ENCODE results near the gene BSG.

DNA sequence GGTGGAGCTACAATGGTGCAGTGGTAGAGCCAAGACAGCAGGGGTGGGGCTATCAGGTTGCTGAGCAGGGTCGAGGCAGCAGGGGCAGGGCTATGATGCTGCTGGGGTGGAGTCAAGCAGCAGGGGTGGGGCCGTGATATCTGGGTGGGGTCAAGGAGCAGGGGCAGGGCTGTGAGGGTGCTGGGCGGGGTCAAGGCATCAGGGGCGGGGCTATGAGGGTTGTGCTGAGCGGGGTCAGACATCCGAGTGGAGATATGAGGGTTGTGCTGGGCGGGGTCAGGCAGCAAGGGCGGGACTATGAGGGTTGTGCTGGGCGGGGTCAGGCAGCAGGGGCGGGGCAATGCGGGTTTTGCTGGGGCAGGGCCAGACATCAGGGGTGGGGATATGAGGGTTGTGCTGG is 32.0 kb downstream of the BSG start:
- TF ChIP-seq CTCF (IDR thresholded peaks at IDR 0.05) (no peak), EZH2 (IDR thresholded peaks at IDR 0.05) (no peak)
